HG02970 (cell line): ENCODE data around the gene MEF2D.

ENCODE experiments used
- ATAC-seq: cut with Tn5 transposase; IDR thresholded peaks from one replicate; pipeline ENCODE4 v1.9.1; 2021; ENCODE audit warnings: mild to moderate bottlenecking, moderate library complexity, moderate number of reproducible peaks; ENCODE audit not compliant: unreplicated experiment, low FRiP score

Gene MEF2D

DNA sequence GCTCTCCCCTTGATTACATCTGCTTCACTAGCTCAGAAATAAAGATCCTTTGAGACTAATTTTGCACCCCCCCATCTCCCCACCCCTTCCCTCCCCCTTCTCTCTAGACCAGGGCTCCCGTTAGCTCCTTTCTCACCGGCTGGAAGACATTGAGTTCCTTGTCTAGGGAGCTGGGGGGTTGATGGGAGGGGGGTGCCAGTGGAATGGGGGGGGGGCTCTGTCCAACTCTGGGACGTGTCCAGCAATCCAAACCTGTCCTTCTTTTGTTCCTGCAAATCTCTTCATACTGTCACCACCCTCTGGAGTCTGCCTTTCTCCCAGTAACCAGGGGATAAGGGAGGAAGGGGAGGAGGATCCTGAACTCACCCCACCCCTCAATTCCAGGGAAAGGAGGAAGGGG, 69.7 kb downstream of the MEF2D start:
- no peak for ATAC-seq

DNA sequence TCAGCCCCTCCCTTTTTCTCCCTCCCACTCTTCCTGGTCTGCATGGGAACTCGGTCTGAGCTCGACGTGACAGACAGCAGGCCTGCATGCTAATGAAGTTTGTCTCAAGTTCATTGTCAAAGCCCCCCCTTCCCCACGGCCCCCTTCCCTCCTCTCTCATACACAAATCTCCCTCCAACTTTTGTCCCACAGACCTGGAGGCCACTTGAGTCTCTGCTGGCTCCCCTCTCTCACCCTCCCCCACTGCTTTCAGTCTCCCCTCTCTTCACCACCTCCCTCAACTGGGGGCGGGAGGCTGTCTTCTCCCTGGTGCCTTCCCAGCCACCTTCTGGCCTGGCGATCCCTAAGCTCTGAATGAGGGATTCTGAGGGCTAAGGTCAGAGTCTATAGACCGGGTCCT, 70.3 kb downstream of the MEF2D start:
- no peak for ATAC-seq

DNA sequence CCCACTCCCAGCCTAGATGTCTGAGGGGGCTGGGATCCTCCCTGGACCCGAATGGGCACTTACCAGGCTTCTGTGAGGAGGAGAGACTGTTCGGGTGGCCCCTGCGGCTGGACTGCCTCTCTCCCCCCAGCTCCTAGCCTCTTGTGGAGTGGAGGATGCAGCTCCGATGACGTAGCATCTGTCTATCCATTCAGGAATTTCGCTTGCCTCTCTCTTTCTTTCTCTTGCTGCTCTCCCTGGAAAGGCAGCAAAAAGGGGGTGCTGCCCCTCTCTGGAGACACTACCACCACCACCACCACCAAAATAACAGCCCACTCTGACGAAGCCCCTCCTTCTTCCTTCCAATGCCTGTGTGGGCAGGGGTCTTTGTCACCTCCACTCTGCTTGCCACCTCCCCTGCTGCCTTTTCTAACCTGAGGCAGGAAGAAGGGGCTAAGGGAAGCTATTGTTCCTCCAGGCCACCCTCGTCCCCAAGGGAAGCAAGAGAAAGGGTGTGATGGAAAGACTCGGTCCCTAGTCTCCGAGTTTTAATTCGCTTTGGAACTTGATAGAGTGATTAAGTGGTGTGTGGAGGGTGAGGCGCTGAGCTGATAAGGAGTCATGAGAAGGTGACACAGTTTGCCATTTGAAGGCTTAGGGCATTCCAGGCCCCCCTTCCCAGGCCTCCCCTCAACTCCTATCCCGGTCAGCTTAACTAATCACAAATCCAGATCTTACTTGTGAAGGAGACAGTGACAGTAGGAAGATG, 71.1 kb downstream of the MEF2D start:
- no peak for ATAC-seq

DNA sequence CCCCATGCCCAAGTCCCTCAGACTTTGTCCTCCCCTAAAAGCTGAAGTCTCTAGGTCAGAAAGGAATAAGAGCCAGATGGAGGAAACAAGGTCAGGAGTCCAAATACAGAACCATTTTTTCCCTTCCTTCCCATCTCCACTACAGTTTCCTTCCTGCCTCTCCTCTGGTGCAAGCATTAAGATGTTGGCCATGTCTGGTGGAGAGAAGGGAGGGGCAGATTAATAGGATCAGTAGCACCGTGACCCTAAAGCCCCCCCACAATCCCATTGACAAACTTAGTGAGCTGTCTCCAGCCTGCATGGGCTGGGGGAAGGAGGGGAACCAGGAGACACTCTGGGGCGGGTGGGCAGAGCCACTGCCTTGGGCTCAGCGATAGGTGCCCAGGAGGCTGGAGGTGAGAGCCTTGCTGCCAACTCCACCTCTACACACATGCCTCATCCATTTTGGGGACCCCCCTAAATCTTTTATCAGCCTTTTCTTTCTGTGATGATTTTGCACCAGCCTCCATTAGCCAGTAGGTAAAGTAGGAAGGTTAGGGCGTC, 71.8 kb downstream of the MEF2D start:
- ATAC-seq: no peak

DNA sequence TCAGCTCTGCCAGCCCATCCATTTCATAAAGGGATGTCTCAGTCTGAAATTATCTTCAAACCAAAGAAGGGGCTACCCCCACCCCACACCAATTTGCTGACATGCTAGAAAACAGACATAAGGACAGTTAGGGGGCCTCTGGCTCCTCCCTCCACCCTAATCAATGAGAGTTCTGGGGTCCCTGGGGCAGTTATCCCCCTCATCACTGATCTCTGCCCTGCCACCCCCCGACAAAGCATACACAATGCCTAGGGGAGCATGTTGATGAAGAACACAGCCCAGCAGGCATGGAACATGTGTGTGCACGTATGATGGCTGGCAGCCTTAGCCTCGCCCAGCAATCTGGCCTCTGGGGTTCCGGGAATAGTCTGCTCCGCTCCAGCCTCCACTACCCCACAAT, 72.6 kb downstream of the MEF2D start:
- ATAC-seq: no peak

DNA sequence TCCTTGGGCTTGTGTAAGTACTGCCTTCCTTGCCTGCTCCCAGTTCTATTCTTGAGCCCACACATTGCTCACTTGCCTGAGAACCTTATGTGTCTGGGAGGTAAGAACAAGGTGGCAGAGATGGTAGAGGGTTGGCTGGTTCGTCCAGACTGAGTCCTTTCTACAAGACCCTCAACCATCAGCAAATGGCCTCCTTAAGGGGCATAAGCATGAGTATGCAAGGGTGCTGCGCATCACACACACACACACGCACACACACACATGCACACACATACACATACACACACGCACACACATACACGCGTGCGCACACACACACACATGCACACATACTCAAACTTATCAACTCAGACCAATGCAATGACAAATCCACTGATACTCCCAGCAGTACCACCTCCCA, 74.6 kb downstream of the MEF2D start:
- no peak for ATAC-seq

DNA sequence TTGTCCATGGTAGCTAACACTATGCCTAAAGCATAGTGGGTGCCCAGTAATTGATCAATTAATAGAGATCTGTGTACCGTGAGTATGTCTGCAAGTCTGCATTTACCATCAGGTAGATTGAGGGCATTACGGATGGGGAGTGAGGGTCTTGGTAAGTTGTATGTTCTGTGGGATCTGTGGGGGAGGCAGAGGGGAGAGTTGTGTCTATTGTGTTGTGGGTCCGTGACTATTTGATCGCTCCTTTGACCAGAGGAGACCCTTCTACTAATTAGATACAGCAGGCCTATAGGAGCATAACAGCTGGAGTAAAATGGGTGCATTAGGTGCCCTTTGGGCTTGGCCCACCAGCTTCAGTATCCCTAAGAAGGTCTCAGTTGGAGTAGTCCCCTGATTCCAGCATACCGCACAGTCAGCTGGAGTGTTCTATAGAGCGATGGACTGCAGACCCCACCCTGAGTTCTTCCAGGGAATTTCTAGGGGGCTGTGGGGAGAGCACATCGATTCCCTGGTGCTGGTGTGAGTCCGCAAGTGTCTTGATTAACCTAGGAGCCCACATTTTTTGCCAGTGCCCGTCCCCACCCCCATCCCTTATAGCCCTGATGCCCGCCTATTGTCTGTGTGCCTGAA, 75.7 kb downstream of the MEF2D start:
- no peak for ATAC-seq

DNA sequence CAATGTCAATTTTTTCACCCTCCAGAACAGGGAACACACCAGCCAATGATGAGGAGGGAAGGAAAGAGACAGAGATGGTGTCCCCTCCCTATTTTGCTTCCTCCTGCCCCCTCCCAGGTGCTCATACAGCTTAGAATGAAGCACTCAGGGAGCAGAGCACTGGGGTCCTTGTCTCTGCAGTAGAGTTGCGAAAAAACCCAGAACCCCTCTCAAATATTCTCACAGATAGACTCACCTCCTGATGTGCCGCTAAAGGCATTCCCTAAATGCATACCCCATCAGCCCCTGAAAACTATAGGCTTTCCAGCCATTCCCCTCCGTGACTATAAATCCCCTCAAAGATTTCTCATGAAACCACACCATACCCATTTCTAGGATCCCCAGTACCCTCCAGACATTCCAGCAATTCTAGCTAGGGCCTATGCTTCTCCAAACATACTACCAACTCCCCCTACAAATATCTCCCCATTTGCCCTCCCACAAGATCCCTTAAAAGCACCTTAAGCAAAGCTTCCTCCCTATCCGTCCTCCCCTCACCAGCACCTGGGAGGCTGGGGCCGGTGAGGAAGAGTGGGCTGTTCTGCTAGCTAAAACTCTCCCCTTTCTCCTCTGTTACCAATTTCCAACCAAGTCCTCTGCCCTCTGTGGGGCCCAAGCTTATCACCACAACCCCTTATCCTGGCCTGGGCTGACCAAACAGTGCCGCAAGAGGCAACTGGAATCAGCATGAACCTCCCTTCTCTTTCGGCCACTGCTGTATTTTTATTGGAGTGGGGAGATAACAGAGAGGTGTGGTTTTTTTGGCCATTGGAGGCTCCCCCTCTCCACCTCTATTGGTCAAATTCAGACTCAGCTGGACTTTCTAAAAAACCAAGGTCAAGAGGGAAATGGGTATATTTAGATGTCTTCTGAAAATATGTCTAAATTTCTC, 76.9 kb downstream of the MEF2D start:
- ATAC-seq: no peak

DNA sequence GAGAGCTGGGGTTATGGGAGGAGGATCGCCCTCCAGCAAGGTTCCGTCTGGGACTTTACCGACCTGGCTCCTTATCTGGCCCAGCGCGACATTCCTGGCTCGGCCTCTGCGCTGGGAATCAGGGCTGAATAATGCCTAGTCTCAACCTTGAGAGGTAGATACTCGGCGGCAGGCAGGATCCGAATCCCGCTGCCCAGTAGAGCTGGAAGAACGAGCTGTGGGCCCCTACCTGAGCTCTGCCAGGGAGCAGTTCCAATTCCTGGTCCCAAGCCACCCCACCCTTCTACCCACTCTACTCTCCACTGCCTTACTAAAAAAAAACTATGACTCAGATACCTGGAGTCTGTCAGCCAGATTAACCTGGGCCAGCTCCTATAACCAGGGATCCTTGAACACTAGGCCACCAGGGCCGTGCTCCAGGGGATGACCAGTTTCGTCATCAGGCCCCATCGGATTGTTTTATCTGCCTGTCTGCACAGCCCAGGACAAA, 77.9 kb downstream of the MEF2D start:
- ATAC-seq: no peak

DNA sequence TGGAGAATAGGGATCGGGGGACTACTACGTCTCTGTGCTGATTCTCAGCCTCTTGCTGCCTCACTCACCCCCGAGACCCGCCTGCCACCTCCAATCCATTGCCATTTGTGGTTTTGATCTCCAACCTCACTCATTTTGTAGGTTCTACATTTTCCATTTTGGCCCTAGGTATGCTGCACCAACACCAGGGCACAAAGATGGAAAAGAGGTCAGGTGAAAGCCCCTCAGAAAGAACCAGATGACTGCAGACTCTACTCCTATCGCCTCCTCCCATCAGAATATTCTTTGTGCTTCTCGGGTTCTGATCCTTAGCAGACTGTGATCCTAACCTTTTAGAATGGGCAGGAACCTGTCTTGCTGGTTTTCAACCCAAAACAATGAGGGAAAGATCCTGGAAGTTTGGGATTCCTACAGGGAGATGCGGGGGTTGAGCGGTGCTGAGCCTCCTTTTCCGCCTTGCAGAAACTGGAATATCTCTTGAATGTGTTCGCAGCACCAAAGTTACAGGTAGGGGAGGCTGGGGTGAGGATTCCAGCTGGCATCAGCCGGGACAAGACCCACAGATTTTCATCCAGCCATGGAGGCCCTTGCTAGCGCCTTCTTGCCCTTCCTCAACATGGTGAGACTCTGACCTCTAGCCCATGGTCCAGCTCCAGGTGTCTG, 78.5 kb downstream of the MEF2D start:
- ATAC-seq: no peak

DNA sequence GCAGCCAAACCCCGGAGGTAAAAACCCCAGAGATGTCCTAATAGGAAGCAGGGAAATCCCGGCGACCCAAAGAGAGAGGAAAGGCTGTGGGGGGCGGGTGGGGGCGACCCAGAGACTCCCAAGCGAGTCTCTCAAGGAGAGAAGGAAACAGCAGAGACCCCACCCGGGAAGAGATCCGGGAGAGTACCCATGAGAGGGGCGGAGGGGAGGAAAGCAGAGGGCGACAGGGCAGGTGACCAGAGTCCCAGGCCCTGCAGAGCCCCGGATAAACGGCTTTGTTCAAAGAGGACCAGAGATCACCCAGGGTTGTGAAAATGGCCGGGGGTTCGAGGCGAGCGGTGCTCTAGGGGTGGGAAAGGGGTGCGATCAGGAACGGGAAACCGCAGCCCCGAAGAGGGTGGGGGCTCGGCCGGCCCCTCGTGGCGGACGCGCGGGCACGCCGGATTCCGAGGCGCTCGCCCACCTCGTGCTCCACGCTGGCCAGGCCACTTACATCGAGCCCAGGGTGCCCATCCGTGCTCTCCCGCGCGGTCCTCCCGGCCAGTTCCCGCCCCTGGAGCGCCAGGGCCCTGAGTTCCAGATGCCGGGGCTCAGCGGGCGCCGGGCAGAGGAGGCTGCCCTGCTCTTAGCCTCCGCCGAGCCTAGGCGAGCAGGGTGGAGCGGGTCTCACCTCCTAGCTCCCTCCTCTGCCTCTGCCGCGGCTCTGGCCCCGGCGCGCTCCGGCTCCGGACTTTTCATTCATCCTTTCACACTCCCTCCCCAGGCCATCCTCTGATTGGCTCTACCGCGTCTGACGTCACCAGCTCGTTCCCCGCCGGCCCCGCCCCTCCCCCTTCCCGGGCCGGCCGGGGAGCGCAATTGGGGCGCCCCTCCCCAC, 79.3 kb downstream of the MEF2D start:
- no peak for ATAC-seq

DNA sequence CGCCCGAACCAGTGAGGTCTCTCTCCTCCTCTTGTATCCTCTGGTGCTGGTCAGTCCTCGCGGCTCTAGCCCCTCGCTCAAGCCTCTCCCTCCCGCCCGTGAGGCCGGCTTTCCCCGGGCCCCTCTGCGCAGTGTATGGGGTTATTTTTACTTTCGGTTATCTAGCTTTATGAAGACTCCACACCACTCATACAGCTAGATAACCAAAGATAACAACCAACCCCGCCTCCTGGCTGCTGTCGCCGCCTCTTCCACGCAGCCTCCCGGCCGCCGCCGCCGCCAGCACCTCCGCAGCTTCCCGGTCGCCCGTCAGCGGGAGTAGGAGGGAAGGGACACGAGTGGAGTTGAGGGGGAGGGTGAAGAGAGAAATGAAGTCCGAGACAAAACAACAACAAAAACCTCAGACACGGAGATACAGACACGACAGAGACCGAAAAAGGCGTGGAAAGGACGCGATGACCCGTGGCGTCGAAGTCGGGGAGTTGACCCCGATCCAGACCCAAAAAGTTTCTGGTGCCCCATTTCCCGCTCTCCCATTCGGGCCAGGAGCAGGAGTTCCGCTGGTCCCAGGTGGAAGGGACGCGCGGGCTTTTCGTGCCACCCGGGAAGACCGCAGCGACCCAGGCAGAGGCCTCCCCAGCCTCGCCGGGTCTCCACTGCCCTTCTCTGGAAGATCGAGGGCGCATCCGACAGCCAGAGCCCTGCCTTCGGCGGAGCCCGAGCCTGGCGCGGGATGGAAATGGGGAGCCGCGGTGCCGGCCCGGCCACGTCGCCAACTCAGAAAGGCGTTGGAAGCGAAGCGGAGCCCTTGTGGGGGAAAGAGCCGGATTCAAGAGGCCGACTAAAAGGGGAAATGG, 80.1 kb downstream of the MEF2D start:
- ATAC-seq: no peak

DNA sequence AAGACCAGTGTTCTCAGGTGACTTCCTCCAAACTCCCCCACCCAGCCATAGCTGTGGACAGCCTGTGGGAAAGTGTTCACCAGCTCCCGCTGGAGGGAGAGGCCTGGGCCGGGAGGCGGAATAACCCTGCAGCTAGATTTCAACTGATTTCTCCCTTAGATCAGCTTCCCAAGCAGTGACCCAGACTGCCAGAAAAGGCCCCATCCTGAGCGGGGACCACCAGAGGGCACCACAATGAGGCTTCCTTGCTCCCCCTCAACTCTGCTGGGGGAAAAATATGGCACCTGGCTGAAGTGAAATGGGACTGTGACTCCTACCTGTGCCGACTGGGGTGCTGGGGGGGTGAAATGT, 80.7 kb downstream of the MEF2D start:
- no peak for ATAC-seq

DNA sequence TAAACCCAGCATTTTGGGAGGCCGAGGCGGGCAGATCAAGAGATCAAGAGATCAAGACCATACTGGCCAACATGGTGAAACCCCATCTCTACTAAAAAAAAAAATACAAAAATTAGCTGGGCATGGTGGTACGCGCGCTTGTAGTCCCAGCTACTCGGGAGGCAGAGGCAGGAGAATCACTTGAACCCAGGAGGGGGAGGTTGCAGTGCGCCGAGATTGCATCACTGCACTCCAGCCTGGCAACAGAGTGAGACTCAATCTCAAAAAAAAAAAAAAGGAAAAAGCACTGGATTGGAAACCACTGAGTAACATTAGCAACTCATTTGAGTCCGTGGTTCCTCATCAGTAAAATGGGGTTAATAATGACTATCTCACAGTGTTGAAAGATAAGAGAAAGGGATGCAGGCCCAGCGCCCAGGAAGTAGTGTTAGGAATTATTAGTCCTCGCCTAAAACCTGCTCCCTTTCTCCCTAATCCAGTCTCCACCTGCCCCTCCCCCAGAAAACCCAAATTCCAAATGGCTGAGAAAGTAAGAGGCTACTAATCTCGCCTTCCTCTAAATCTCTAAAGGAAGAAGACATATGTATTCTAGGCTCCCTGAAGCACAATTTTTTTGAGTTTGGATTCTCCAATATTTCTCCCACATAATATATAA, 82.0 kb downstream of the MEF2D start:
- ATAC-seq: no peak

DNA sequence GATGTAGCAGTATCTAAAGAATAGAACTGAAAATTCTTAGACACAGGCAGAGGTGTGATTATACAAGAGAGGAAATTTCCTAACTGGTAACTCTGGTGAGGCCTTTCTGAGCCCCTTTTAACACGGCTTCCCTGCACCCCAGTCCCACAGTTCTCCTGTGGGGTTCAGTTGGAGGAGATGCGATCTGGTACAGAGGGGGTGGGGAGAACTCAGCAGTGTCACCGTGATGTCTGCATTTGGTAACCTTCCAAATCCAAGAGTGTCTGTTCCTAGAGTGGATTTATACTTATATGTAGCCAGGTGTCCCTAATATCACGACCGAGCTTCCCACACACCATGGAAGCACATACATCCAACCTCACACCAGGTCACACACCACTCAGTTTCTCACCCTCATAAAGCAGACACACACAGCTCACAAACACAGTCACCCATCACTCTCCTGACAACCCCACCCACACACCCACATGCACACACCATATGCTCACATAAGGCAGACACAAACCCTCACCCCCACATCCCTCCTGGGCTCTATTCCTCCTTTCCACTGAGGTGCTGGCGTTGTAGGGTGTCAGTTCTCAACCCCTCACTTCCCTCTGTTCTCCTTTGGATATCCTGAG, 83.1 kb downstream of the MEF2D start:
- ATAC-seq: no peak

DNA sequence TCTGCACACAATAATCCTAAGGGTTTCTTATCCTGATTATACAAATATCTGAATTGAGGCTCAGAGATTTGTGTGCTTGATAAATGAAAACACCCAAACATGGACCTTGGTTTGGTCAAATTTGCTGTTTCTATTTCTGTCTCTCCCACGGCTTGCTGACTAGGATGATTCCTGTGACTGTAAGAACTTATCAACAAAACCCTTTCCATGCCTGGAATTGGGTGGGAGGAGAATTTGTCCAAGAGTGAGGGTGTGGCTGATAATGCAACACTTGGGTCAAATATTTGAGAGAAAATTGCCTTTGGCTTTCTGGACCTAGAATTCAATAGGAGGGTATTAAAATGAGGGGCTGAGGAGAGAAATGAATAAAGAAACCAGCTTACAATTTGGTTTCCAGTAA, 83.6 kb downstream of the MEF2D start:
- ATAC-seq: no peak

DNA sequence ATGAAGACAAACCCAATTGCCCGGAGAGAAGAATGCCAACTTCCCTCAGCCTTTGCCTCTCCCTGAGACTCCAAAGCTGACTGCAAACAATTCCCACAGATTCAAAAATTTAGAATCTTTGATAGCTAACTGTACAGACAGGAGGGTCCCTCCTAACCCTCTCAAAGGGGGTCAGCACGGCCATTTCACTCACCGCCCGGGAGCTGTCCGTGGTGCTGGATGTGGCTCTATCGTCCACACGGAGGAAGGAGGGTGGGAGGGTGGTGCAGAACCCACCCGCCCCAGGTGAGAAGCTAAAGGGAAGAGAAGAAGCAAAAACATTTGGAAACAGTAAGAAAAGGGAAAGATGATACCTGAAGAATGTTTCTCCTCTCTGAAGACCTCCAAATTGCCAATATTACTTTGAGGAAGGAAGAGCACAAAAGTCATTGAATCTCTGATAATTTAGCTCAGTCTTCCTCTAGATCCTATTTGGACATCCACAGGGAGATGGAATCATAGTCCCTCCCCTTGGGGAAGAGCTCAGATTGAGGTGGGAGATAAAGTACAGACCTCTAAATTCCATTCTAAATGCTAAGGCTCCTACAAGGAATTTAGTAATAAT, 86.0 kb downstream of the MEF2D start:
- no peak for ATAC-seq
